Activated T-cell treated with anti-CD3 and anti-CD28 coated beads for 4 hours (primary cell): ENCODE results near the gene DUOX1.
"Not testable (repeated sequence)": the region's sequence is repeated elsewhere in the genome, so short reads cannot be mapped to it uniquely, and the experiment has no call there.

Experiments used
- DNase-seq: peaks from one replicate; pipeline ENCODE4 v3.0.0-alpha.2; 2020

Gene DUOX1

DNA sequence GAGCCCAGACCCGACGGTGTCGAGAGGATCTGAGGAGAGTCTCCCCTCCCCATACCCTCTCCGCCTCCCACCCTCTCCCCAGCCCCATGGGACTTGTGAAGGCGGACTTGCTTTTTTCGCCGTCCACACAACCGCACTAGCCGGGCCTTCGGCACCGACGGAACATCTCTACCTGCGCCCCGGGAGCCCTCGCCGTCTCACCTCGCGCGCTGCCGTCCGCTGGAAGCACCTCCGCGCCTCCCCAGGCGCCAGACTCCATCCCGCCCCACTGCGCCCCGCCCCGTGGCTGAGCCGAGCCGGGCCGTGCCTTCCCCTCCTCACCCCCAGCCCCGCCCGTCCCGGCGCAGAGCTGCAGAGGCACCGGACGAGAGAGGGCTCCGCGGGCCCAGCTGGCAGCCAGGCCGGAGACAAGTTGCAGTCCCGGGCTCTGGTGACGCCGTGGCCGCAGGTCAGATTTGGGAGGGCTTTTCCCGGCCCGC, at the start of gene DUOX1, which contains the start of gene DUOXA1:
DUOX1 (plus strand) TSS at position 344 of the 479 bp plus-strand sequence. CDS start 1,973 bp downstream, outside the sequence.
DUOXA1 (minus strand) TSS at position 229 of the 479 bp plus-strand sequence. CDS start 6,865 bp downstream, outside the sequence.
- no peak for DNase-seq

- DNase-seq, result not testable (repeated sequence)
These were observed 49.2 kb upstream of the DUOX1 start for GRCh38 chr15:45080593-45080992.

- not testable (repeated sequence) for DNase-seq
These were observed 47.4 kb upstream of the DUOX1 start for GRCh38 chr15:45082412-45082811.

DNA sequence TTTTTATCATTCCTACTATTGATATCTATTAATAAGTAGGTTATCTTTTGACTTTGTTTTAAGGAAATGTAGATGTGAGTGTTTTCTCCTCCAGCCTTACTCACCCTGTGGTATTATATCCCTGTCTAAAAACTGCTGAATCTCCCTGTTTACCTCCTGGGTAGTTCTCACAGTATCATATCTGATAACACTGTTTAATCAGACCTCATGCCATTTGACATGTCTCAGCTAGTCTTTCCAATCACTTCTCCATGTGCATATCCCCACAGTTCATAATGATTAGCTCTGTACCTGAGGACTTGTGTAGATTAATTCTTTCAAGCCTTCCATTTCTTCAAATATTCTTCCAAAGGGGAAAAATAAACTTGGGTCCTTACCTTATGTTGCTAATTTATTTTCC, 46.6 kb upstream of the DUOX1 start:
- no peak for DNase-seq

DNA sequence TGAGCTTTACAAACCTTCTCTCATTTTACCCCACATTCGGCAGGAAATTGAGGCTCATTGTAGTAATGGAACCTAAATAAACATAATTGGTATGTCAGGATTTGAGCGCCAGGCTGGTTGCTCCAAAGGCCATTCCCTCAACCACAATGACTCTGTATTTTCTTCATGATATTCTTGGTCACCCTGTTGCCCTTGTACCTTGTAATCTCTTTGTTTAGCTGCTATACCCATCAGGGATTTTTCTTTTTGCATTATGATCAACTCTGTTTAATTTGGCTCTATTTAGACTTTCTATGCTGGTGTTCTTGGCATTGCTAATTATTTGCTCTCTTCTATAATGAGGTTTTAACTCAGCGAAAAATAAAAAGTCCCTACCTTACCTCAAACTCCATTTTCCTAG, 45.6 kb upstream of the DUOX1 start:
- no peak for DNase-seq

- DNase-seq, result no peak
These were observed 42.3 kb upstream of the DUOX1 start for GRCh38 chr15:45087513-45087912.

- no peak for DNase-seq
These were observed 40.7 kb upstream of the DUOX1 start for GRCh38 chr15:45088801-45089711.

DNA sequence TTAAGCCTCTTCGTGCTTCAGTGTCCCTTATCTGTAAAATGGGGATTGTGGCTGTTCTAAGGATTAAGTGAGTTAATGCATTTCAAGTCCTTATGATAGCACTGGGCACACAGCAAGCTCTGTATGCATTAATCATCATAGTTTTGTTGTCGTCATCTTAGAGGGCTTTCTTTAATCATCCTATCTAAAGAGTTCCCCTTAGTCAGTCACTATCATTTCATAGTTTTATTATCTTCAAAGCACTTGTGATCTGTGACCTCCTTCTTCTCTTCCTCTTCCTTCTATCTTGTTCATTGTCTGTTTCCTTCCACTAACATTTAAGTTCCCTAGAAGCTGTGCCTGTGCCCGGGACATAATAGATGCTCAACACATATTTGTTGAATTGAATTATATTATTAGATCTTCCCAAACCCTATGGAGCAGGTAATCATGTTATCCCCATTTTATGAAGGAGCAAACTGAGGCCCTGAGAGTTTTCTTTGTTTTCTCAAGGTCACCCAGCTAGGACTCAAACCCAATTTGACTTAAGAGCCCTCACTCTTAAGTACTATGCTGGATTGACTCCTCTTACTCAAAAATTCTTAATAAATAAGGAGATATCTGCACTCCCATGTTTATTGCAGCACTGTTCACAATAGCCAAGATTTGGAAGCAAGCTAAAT, 40.0 kb upstream of the DUOX1 start:
- DNase-seq, result no peak

DNA sequence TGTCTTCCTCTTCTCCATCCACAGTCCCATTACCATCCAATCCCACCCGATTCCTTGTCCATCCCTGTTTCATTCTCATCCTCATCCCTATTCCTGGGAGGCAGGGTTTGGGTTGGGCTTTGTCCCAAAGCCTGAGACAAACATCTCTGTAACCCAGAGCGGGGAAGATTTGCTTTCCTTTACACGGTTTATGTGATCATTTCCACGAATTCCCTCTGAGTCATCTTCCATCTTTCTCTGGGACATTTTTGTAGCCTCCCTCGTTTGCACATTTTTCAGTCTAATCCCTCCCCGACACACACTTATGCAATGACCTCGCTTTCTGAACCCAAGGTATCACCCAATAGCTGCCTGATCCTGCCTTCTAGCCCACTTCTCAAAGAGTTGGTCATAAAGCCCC, 38.6 kb upstream of the DUOX1 start:
- no peak for DNase-seq

DNA sequence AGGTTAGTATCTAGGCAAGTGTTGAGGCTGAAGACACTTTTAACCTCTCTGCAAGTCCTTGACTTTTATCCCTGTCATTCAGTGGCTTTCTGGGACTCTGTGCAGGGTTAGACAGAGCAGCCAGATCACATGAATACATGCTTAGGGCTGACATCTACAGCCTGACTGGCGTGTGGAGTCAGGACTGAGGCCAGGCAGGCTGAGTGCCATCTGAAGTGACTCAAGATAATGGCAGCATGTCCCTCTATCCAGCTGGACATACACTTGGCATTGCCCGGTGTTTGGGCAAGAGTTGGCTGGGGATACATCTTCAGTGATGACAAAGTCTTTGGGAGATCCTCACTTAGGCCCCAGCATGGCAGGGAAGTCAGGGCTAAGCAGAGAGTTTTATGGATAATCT, 38.2 kb upstream of the DUOX1 start:
- DNase-seq, result no peak

DNA sequence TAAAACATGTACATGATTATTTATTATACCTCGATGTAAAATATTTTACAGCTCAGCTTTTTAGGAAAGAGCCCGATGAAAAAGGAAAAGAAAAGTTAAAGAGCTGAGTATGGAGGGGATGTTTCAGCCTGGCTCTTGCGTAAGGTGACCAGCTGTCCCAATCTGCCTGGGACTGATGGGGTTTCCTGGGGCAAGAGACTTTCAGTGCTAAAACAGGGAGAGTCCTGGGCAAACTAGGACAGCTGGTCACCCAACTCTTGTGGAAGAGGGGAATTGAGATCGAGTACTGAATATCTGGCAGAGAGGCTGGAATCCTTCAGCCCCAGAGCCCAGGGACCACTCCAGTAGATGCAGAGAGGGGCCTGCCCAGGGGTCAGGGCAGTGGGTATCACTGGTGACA, 36.8 kb upstream of the DUOX1 start:
- no peak for DNase-seq

GRCh38 chr15:45093622-45094357, 36.0 kb upstream of the DUOX1 start:
- no peak for DNase-seq

GRCh38 chr15:45094358-45094730, 35.5 kb upstream of the DUOX1 start:
- no peak for DNase-seq

DNA sequence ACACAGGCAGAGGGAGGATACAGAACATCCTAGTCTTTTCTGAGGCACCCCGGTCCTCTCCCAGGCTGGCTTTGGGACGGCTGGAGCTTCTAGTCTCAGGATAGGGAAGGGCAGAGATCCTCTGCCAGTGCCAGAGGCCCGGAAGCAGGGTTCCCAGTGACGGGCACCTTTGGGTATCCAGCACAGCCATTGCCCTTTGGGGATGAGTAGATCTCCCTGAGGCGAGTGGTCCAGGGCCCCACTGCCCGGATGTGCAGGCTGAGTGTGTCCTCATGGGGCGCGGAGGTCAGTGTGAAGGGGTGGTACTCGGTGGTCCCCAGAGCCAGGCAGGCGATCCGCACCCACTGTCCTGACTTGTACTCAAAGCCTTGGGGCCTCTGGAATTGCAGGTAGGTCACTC, 34.1 kb upstream of the DUOX1 start:
- no peak for DNase-seq

- DNase-seq, result no peak
These were observed 32.3 kb upstream of the DUOX1 start for GRCh38 chr15:45097466-45097865.

- DNase-seq, result no peak
These were observed 30.1 kb upstream of the DUOX1 start for GRCh38 chr15:45099549-45100165.

GRCh38 chr15:45100884-45101625, 28.7 kb upstream of the DUOX1 start:
- DNase-seq, result no peak

- no peak for DNase-seq
These were observed 28.0 kb upstream of the DUOX1 start for GRCh38 chr15:45101749-45102148.

DNA sequence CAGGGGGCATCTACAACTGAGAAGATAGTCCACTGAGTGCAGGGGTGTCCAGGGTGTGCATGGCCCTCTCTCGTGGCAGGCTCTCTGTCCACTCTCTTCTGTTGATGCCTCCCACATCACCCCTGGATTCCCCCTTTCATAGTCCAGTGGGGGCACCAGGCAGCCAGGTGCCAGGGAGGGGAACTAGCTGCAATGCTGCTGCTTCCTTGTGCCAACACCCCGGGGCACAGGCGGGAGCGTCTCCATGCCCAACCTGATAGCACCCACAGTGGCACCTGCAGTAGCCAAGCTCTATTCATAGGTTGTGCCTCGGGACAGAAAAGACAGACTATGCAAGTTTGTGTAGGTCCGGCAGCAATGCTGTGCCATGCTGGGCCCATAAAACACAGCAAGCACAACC, 27.6 kb upstream of the DUOX1 start:
- no peak for DNase-seq

GRCh38 chr15:45104170-45104569, 25.6 kb upstream of the DUOX1 start:
- not testable (repeated sequence) for DNase-seq

GRCh38 chr15:45105586-45105985, 24.2 kb upstream of the DUOX1 start:
- no peak for DNase-seq
